Measurements from ENCODE around the gene ITGA8. TPM values are rescaled to one million over a fixed set of nuclear protein-coding genes. Genes with fewer than 3 reads are reported as not detected.
"Not testable (repeated sequence)": the region's sequence is repeated elsewhere in the genome, so short reads cannot be mapped to it uniquely, and the experiment has no call there.

Gene ITGA8
- total and polyA plus RNA-seq, 9 donors, result 3.5 to 58.0 (median 6.8) TPM

- Histone ChIP-seq H3K27me3 (no peaks in the 10 kb centered on the region), H3K27ac (no peak overlapping the region), H3K4me3 (no peak overlapping the region), H3K36me3 (no peaks in the 10 kb centered on the region), H3K4me1 (ENCODE audit: insufficient read depth) (no peaks in the 10 kb centered on the region), H3K9me3 (no peaks in the 10 kb centered on the region)
- 73 to 87% (median 78%) methylated on average over 1 of the region's 1 CpG for WGBS, 3 donors
- intact Hi-C loops (cut with DNase I), result no loop called here
- no peak for DNase-seq
- TF ChIP-seq POLR2A (IDR thresholded peaks at IDR 0.05) (no peak), EP300 (IDR thresholded peaks at IDR 0.05) (no peak), CTCF (IDR thresholded peaks at IDR 0.05) (no peak)
Observed at GRCh38 chr10:15539262-15539661, 180.5 kb downstream of the ITGA8 start.

DNA sequence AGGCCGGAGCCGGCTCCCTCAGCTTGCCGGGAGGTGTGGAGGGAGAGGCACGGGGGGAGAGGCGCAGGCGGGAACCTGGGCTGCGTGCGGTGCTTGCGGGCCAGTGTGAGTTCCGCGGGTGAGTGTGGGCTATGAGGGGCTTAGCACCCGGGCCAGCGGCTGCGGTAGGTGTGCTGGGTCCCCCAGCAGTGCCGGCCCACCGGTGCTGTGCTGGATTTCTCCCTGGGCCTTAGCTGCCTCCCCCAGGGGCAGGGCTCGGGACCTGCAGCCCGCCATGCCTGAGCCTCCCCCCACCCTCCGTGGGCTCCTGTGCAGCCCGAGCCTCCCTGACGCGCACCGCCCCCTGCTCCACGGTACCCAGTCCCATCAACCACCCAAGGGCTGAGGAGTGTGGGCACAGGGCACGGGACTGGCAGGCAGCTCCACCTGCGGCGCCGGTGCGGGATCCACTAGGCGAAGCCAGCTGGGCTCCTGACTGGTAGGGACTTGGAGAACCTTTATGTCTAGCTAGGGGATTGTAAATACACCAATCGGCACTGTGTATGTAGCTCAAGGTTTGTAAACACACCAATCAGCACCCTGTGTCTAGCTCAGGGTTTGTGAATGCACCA, 184.7 kb downstream of the ITGA8 start:
- H3K27ac ChIP-seq; H3K27me3 ChIP-seq; H3K4me3 ChIP-seq; intact Hi-C loops (cut with DNase I); DNase-seq; H3K9me3 ChIP-seq; H3K4me1 ChIP-seq (ENCODE audit: insufficient read depth); H3K36me3 ChIP-seq: not testable (repeated sequence)
- WGBS, 3 donors, result 95 to 97% (median 97%) methylated on average over 29 to 30 of the region's 31 CpGs

DNA sequence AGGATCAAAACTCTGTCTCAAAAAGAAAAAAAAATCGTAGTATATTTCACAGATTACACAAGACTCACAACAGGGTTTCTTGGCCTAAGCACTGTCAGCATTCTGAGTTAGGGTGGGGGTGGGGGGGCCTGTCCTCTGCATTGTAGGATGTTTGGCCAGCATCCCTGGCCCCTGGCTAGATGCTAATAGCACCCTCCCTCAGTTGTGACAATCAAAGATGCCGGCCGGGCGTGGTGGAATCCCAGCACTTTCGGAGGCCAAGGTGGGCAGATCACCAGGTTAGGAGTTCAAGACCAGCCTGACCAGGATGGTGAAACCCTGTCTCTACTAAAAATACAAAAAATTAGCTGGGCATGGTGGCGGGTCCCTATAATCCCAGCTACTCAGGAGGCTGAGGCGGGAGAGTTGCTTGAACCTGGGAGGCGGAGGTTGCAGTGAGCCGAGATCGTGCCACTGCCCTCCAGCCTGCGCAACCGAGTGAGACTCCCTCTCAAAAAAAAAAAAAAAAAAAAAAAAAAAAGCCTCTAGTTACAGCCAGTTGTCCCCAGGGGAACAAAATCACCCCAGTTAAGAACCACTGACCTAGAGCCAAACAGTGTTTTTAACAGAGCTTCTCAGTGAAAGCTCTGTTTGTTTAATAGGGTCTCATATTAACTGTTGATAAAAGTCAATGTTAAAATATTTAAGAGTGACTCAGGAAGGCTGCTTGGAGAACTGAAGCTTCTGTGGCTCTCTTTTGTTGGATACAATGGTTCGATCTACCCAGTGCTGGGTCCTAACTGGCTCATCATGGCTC, 187.6 kb downstream of the ITGA8 start:
- WGBS, 3 donors, result 89 to 91% (median 90%) methylated on average over 13 of the region's 13 CpGs
- H3K27ac ChIP-seq, result no peak overlapping the region

GRCh38 chr10:15528859-15529239, 190.9 kb downstream of the ITGA8 start:
- 66 to 73% (median 68%) methylated on average over 4 of the region's 4 CpGs for WGBS, 3 donors
- TF ChIP-seq POLR2A (IDR thresholded peaks at IDR 0.05) (no peak), CTCF (IDR thresholded peaks at IDR 0.05) (no peak), EP300 (IDR thresholded peaks at IDR 0.05) (no peak)
- Histone ChIP-seq H3K4me3 (no peak overlapping the region), H3K4me1 (ENCODE audit: insufficient read depth) (no peaks in the 10 kb centered on the region), H3K27ac (no peak overlapping the region), H3K36me3 (no peaks in the 10 kb centered on the region), H3K9me3 (no peaks in the 10 kb centered on the region), H3K27me3 (no peaks in the 10 kb centered on the region)
- DNase-seq, result no peak
- intact Hi-C loops (cut with DNase I), result no loop called here

More for the DNA sequence above, 187.6 kb downstream of the ITGA8 start:
- Histone ChIP-seq H3K9me3 (no peaks in the 10 kb centered on the region), H3K36me3 (no peaks in the 10 kb centered on the region), H3K4me1 (ENCODE audit: insufficient read depth) (no peaks in the 10 kb centered on the region), H3K27me3 (no peaks in the 10 kb centered on the region), H3K4me3 (no peak overlapping the region)
- intact Hi-C loops (cut with DNase I), result no loop called here
- no peak for TF ChIP-seq POLR2A (IDR thresholded peaks at IDR 0.05)
- no peak for TF ChIP-seq CTCF (IDR thresholded peaks at IDR 0.05)
- TF ChIP-seq EP300 (IDR thresholded peaks at IDR 0.05), result no peak
- no peak for DNase-seq

DNA sequence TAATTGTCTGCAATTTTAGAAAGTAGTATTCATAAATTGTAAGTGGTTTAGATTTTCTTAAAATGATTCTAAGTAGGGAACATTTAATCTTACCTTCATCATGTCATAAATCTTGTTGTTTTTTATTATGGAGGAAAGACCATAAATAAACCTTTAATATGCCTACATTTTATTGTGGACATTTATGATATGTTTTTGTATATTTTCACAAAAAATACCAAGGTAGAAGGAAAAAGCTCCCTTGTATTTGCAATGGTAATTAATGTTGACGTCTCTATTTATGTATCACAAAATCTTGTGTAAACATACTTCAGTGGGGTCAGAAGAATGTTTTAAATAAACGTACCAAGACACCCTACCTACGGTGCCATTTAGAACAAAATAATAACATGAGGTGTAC, 193.0 kb downstream of the ITGA8 start:
- TF ChIP-seq POLR2A (IDR thresholded peaks at IDR 0.05) (no peak), CTCF (IDR thresholded peaks at IDR 0.05) (no peak), EP300 (IDR thresholded peaks at IDR 0.05) (no peak)
- Histone ChIP-seq H3K27ac (no peak overlapping the region), H3K36me3 (no peaks in the 10 kb centered on the region), H3K4me3 (no peak overlapping the region), H3K9me3 (no peaks in the 10 kb centered on the region), H3K4me1 (ENCODE audit: insufficient read depth) (no peaks in the 10 kb centered on the region), H3K27me3 (no peaks in the 10 kb centered on the region)
- intact Hi-C loops (cut with DNase I), result no loop called here
- no peak for DNase-seq
- 39 to 75% (median 50%) methylated on average over 3 of the region's 3 CpGs for WGBS, 3 donors

Measured in ovary (tissue), 9 donors.